RWPE2 (cell line): ENCODE results near the gene SPATS2.
"Not testable (repeated sequence)": the region's sequence is repeated elsewhere in the genome, so short reads cannot be mapped to it uniquely, and the experiment has no call there.

Source experiments
- ATAC-seq: fragments of 200-7000 bp; cut with Tn5 transposase; 3 replicates; pipeline ENCODE4 v1.9.1; 2021; ENCODE audit warnings: low read depth
- DNase-seq: peaks from one replicate; pipeline ENCODE4 v3.0.0-alpha.2; 2020; ENCODE audit warnings: low spot score
- H3K27ac ChIP-seq: fragments of 450-650 bp; 2 replicates; pipeline ENCODE4 v1.5.1; 2017; ENCODE audit warnings: mild to moderate bottlenecking; ENCODE audit not compliant: poor library complexity, severe bottlenecking
- H3K27me3 ChIP-seq: fragments of 250-450 bp; sonication (Bioruptor Pico); 2 replicates; pipeline ENCODE4 v1.5.1; 2021; ENCODE audit warnings: mild to moderate bottlenecking, moderate library complexity; ENCODE audit not compliant: insufficient read depth, poor library complexity, severe bottlenecking
- H3K36me3 ChIP-seq: fragments of 250-450 bp; sonication (Bioruptor Pico); 2 replicates; pipeline ENCODE4 v1.5.1; 2020; ENCODE audit warnings: low read depth, mild to moderate bottlenecking, moderate library complexity
- H3K4me1 ChIP-seq: fragments of 250-450 bp; sonication (Bioruptor Pico); 2 replicates; pipeline ENCODE4 v1.5.1; 2021; ENCODE audit warnings: mild to moderate bottlenecking, moderate library complexity; ENCODE audit not compliant: insufficient read depth, poor library complexity, severe bottlenecking
- H3K4me3 ChIP-seq: fragments of 250-450 bp; sonication (Bioruptor Pico); 2 replicates; pipeline ENCODE4 v1.5.1; 2021; ENCODE audit warnings: mild to moderate bottlenecking, moderate library complexity; ENCODE audit not compliant: severe bottlenecking
- H3K9me3 ChIP-seq: fragments of 250-450 bp; sonication (Bioruptor Pico); 2 replicates; pipeline ENCODE4 v1.5.1; 2021; ENCODE audit warnings: mild to moderate bottlenecking, moderate library complexity; ENCODE audit not compliant: severe bottlenecking
- TF ChIP-seq, protein P1 (sequence below): fragments of 450-650 bp; IDR thresholded peaks from one replicate; pipeline ENCODE4 v1.5.1; 2017; ENCODE audit warnings: mild to moderate bottlenecking, moderate library complexity; ENCODE audit not compliant: poor library complexity, severe bottlenecking

Gene SPATS2

DNA sequence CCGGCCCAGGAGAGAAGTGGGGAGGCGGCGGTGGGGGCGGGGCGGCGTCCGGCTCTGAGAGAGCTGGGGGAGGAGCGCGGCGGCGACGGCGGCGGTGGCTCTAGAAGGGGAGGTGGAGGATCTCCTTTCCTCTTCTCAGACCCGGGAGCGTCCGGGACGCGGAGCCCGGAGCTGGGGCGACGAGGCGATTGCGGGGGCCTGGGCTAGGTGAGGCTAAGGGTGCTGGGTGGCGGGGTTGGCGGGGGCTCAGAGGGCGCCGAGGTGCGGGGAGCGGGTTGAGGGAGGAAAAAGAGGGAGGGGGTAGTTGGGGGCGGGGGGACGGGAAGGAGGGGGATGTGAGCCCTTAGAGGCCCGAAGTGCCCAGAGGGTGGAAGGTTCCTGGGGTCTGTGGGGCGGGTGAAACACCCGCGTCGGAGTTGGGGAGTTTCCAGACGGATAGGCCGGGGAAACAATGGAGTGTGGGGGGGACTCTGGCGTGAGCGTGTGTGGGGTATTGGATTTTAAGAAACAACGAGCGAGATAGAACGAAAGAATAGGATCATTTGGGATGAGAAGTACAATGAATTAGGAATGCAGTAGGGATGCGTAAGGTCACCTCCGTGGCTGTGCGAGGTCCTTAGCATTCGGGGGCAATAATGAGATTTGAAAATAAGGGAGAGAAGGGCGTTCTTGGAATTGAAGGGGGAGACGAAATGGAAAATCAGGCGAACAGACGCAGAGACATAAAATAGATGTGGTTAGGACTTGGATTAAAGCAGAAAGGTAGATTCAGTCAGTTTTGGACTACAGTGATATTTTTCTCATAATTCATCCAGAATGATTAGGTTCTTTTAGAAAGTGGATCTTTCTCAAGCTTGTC lies at the start of gene SPATS2:
SPATS2 (plus strand) TSS at position 82 of the 859 bp plus-strand sequence. CDS start 93,551 bp downstream, outside the sequence.
- Histone ChIP-seq H3K9me3 (no peaks in the 10 kb centered on the region), H3K27me3 (no peaks in the 10 kb centered on the region), H3K27ac (peak within 1 kb of the TSS; percentile 92), H3K4me3 (peak within 1 kb of the TSS; percentile 71), H3K4me1 (peaks cover 28% of the 10 kb centered on the region), H3K36me3 (peaks cover 17% of the 10 kb centered on the region)
- no peak for DNase-seq
- TF ChIP-seq, protein P1, sequence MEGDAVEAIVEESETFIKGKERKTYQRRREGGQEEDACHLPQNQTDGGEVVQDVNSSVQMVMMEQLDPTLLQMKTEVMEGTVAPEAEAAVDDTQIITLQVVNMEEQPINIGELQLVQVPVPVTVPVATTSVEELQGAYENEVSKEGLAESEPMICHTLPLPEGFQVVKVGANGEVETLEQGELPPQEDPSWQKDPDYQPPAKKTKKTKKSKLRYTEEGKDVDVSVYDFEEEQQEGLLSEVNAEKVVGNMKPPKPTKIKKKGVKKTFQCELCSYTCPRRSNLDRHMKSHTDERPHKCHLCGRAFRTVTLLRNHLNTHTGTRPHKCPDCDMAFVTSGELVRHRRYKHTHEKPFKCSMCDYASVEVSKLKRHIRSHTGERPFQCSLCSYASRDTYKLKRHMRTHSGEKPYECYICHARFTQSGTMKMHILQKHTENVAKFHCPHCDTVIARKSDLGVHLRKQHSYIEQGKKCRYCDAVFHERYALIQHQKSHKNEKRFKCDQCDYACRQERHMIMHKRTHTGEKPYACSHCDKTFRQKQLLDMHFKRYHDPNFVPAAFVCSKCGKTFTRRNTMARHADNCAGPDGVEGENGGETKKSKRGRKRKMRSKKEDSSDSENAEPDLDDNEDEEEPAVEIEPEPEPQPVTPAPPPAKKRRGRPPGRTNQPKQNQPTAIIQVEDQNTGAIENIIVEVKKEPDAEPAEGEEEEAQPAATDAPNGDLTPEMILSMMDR, result no peak
- peak; percentile 4; the same call in 2 of the 3 replicates for ATAC-seq

DNA sequence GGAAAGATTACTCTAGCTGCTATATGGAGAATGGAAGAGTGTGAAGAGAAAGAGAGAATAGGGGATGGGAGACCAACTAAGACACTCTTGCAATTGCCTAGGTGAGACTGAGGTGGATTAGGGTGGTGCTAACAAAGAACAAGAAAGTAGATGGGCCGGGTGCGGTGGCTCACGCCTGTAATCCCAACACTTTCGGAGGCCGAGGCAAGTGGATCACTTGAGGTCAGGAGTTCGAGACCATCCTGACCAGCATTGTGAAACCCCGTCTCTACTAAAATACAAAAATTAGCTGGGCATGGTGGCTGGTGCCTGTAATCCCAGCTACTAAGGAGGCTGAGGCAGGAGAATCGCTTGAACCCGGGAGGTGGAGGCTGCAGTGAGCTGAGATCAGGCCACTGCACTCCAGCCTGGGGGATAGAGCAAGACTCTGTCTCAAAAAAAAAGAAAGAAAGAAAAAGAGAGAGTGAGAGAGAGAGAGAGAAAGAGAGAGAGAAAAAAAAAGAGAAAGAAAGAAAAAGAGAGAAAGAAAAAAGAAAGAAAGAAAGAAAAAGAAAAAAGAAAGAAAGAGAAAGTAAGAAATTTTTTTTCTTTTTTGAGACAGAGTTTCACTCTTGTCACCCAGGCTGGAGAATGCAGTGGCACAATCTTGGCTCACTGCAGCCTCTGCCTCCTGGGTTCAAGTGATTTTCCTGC lies 46.7 kb upstream of the SPATS2 start:
- ATAC-seq, H3K4me3 ChIP-seq, H3K27ac ChIP-seq, DNase-seq, H3K27me3 ChIP-seq, H3K4me1 ChIP-seq, H3K9me3 ChIP-seq: not testable (repeated sequence)
- H3K36me3 ChIP-seq, result peaks cover 13% of the 10 kb centered on the region

DNA sequence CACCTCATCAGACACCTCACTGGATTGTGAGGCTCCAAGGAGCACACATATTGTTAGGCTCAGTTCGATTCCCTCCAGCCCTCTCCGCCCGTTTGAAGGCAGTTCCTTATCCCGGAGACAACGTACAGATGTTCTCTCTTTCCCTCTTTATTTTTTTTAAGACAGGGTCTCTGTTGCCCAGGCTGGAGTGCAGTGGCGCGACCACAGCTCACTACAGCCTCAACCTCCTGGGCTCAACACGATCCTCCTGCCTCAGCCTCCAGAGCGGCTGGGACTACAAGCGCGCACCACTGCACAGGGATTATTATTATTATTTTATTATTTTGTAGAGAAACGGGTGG lies 44.9 kb upstream of the SPATS2 start:
- no peak for ATAC-seq
- H3K27me3 ChIP-seq, result no peaks in the 10 kb centered on the region

DNA sequence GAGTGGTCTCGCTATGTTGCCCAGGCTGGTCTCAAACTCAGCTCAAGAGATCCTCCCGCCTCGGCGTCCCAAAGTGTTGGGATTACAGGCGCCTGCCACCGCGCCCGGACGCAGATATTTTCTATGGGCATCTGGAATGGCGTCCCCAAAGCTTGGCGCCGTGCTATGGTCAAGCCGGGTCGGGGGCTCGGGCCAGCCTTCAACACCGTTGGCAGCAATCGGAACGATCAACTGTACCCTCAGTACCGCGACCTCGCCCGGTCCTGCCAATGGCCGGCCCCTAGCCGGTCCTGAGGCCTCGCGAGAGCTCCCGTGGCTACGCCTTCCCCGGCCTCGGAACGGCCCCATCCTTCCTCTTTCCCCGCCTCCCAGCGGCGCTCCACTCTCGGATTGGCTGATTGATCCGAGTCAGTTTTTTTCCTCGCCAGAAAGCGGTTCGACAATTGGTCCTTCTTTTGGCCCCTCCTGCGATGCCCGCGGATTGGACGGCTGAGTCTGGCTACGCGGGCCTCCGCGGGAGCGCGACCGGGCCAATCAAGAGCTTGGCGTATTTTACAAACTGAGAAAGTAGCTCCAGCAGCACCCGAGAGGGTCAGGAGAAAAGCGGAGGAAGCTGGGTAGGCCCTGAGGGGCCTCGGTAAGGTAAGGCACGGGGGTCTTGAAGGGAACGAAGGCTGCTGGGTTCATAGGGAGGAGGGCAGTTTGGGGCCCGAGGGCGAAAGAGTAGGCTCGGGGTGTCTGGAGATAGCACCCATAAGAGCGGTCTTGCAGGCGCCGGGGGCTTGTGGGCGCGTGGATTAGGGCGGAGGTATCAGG lies 44.3 kb upstream of the SPATS2 start, which contains the start of gene TROAP:
TROAP (plus strand) TSS at position 548 of the 816 bp plus-strand sequence. CDS start 354 bp downstream, outside the sequence.
- H3K4me1 ChIP-seq, result peaks cover 4% of the 10 kb centered on the region
- TF ChIP-seq, protein P1, result no peak
- H3K36me3 ChIP-seq, result peaks cover 33% of the 10 kb centered on the region
- H3K27ac ChIP-seq, result peak within 1 kb of the TSS; percentile 48
- H3K9me3 ChIP-seq, result no peaks in the 10 kb centered on the region
- H3K4me3 ChIP-seq, result peak within 1 kb of the TSS; percentile 49
- ATAC-seq (peak; percentile 97), DNase-seq (peak; percentile 97)
- no peaks in the 10 kb centered on the region for H3K27me3 ChIP-seq

More for the DNA sequence above, 44.9 kb upstream of the SPATS2 start:
- no peaks in the 10 kb centered on the region for H3K9me3 ChIP-seq
- peak overlapping the region; percentile 48 for H3K27ac ChIP-seq
- peaks cover 4% of the 10 kb centered on the region for H3K4me1 ChIP-seq
- peaks cover 29% of the 10 kb centered on the region for H3K36me3 ChIP-seq
- H3K4me3 ChIP-seq, result peak overlapping the region; percentile 49
- no peak for DNase-seq
- TF ChIP-seq, protein P1, result no peak
